GM12878 (cell line): ENCODE measurements around the gene TBC1D2B. TPM values are rescaled to one million over a fixed set of nuclear protein-coding genes. Genes with fewer than 3 reads are reported as not detected.
"Not testable (repeated sequence)": the region's sequence is repeated elsewhere in the genome, so short reads cannot be mapped to it uniquely, and the experiment has no call there.

Experiments
- ATAC-seq: fragments of 200-7000 bp; cut with Tn5 transposase; 3 replicates; pipeline ENCODE4 v1.9.1; 2020; ENCODE audit warnings: mild to moderate bottlenecking, moderate library complexity
- BruUV-seq: library from RNA; stranded (reverse); fragments of 400-500 nt; replicated peaks from 2 replicates; lab custom pipeline; 2021; lab: Mats Ljungman, UMichigan
- CTCF ChIA-PET: fragments of 300-600 bp; sonication (Branson Sonifier 250); formaldehyde crosslinking; extraction: SDS; loops from one replicate; lab custom pipeline; 2021; ENCODE audit warnings: inconsistent platforms; lab: Yijun Ruan, JAX
- POLR2A ChIA-PET: fragments of 350-600 bp; formaldehyde crosslinking; extraction: SDS; loops from one replicate; lab custom pipeline; 2021; ENCODE audit warnings: inconsistent platforms; lab: Charles Lee
- RAD21 ChIA-PET: fragments of 300-600 bp; sonication (Branson Sonifier 250); formaldehyde crosslinking; loops from one replicate; lab custom pipeline; 2023; ENCODE audit warnings: antibody characterized with exemption; ENCODE audit not compliant: unreplicated experiment; lab: Charles Lee
- SMC1A ChIA-PET: fragments of 300-600 bp; sonication (Branson Sonifier 250); formaldehyde crosslinking; loops from one replicate; lab custom pipeline; 2023; ENCODE audit not compliant: unreplicated experiment, uncharacterized antibody; lab: Charles Lee
- DNase-seq: peaks from one replicate; pipeline ENCODE4 v3.0.0-alpha.2; 2011; ENCODE audit warnings: low read depth, low spot score
- FAIRE-seq: peaks from 3 replicates; lab custom pipeline; 2011; peaks lifted over from hg19 to GRCh38; lab: Jason Lieb, UNC
- H2AFZ ChIP-seq: 2 replicates; pipeline ENCODE4 v1.6.0; 2011; ENCODE audit warnings: low read depth, low read length, control low read depth; ENCODE audit not compliant: control insufficient read depth
- H3K27ac ChIP-seq: 2 replicates; pipeline ENCODE4 v1.5.1; 2011; ENCODE audit warnings: control low read depth; ENCODE audit not compliant: control insufficient read depth, insufficient read depth
- H3K27me3 ChIP-seq, 2 experiments: replicated peaks in 1 of 2; 2 replicates each; pipeline versions ENCODE4 v1.6.0 to v1.6.1; 2011; ENCODE audit warnings: low read length in 1 of 2; ENCODE audit not compliant: control insufficient read depth in 2 of 2, insufficient read depth in 2 of 2
- H3K36me3 ChIP-seq, 2 experiments: 2 replicates each; pipeline ENCODE4 v1.5.1; 2011; ENCODE audit warnings: low read length in 1 of 2; ENCODE audit not compliant: control insufficient read depth in 2 of 2, insufficient read depth in 2 of 2
- H3K4me1 ChIP-seq: 2 replicates; pipeline ENCODE4 v1.6.1; 2011; ENCODE audit warnings: mild to moderate bottlenecking, low read length, moderate library complexity, mixed read lengths; ENCODE audit not compliant: control insufficient read depth, insufficient read depth
- H3K4me2 ChIP-seq: 2 replicates; pipeline ENCODE4 v1.6.0; 2011; ENCODE audit warnings: control low read depth; ENCODE audit not compliant: control insufficient read depth, insufficient read depth
- H3K4me3 ChIP-seq: fragments of 200-600 bp; sonication (generic); 2 replicates; pipeline ENCODE4 v1.5.1; 2016
- H3K79me2 ChIP-seq: 2 replicates; pipeline ENCODE4 v1.6.0; 2011; ENCODE audit warnings: low read length; ENCODE audit not compliant: control insufficient read depth, insufficient read depth
- H3K9ac ChIP-seq: 2 replicates; pipeline ENCODE4 v1.8.0; 2011; ENCODE audit warnings: low read length, control low read depth, mixed read lengths; ENCODE audit not compliant: control insufficient read depth, insufficient read depth
- H3K9me3 ChIP-seq: replicated peaks from 3 replicates; pipeline ENCODE4 v1.5.1; 2011; ENCODE audit warnings: mild to moderate bottlenecking, low read length; ENCODE audit not compliant: control insufficient read depth, insufficient read depth
- H4K20me1 ChIP-seq: 2 replicates; pipeline ENCODE4 v1.6.0; 2011; ENCODE audit not compliant: control insufficient read depth, insufficient read depth
- WGBS: methylation state at CpG from one replicate; pipeline ENCODE4 v1.1.6; 2016; ENCODE audit warnings: low lambda C conversion rate; ENCODE audit not compliant: insufficient replicate concordance, insufficient coverage; ENCODE audit errors: missing lambda C conversion rate; 5-methylcytosine and 5-hydroxymethylcytosine counted together
- in situ Hi-C: fragments of 300-500 bp; cut with MboI; formaldehyde crosslinking; loops from 9 replicates; pipeline ENCODE4 v1.14.3; 2018; ENCODE audit warnings: mixed read lengths
- intact Hi-C: fragments of 100-400 bp; cut with micrococcal nuclease; formaldehyde crosslinking; loops from one replicate; pipeline ENCODE4 v1.14.2; 2022; ENCODE audit not compliant: unreplicated experiment
- polyA plus RNA-seq, 11 experiments: library from polyadenylated mRNA; depleted of rRNA in 4 of 11; unstranded in 6 of 11; stranded (reverse) in 5 of 11; fragments of >200 nt; fragmentation: Nextera tagmentation in 4 of 11; fragmentation: Illumina TruSeq in 1 of 11; extraction: Ambion mirVana in 4 of 11; extraction: Trizol in 1 of 11; gene quantifications; 1 replicate in 1 of 11; 2 replicates in 10 of 11; pipeline versions ENCODE4 v1.2.1 to v1.2.3, GENCODE V29; 2011 to 2016; ENCODE audit warnings: inconsistent platforms in 2 of 11, missing spikeins in 2 of 11, low read depth in 1 of 11
- total RNA-seq, 4 experiments: library from RNA; depleted of rRNA in 3 of 4; stranded (reverse); fragments of >200 nt in 3 of 4; fragmentation: Illumina TruSeq in 1 of 4; extraction: Trizol in 1 of 4; gene quantifications; 2 replicates each; pipeline versions ENCODE4 v1.2.1 to v1.2.3, GENCODE V29; 2013 to 2021

TBC1D2B gene
- total and polyA plus RNA-seq, 10 of the 15 experiments (the other 5 are each of a cell fraction or from before 2014, with no cell fraction given), result 1.3 to 53.4 (median 19.4) TPM

DNA sequence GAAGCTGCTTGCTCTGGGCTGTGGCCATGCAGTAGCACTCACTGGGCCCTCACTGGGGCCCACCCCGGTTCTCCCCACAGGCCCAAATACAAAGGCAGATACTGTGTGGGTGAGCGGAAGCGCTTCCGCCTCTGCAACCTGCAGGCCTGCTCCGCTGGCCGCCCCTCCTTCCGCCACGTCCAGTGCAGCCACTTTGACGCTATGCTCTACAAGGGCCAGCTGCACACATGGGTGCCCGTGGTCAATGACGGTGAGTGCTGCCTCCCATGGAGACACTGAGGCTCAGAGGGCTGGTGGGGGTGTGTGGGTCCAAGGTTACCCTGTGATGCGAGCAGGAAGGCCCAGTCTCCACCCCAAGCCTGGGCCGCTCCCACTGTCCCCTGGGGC lies 98.8 kb downstream of the TBC1D2B start:
- RAD21 ChIA-PET, H3K9ac ChIP-seq, POLR2A ChIA-PET, DNase-seq, ATAC-seq, H3K4me1 ChIP-seq, SMC1A ChIA-PET, H3K79me2 ChIP-seq, H3K36me3 ChIP-seq, H3K27ac ChIP-seq, BruUV-seq, H3K4me3 ChIP-seq, H4K20me1 ChIP-seq, H3K4me2 ChIP-seq, H3K9me3 ChIP-seq, H3K27me3 ChIP-seq, FAIRE-seq, H2AFZ ChIP-seq, intact Hi-C loops: not testable (repeated sequence)
- in situ Hi-C loops, result loop anchor here (5.0 kb wide), 1 partner anchor 799 kb away; no protein-coding TSS in a partner anchor
- WGBS, result 36% methylated on average over 11 of the region's 13 CpGs
- CTCF ChIA-PET, result interaction anchor here (1.4 kb wide), 1 partner anchor 10 kb away, joined by 5 read pairs; no protein-coding TSS in a partner anchor

DNA sequence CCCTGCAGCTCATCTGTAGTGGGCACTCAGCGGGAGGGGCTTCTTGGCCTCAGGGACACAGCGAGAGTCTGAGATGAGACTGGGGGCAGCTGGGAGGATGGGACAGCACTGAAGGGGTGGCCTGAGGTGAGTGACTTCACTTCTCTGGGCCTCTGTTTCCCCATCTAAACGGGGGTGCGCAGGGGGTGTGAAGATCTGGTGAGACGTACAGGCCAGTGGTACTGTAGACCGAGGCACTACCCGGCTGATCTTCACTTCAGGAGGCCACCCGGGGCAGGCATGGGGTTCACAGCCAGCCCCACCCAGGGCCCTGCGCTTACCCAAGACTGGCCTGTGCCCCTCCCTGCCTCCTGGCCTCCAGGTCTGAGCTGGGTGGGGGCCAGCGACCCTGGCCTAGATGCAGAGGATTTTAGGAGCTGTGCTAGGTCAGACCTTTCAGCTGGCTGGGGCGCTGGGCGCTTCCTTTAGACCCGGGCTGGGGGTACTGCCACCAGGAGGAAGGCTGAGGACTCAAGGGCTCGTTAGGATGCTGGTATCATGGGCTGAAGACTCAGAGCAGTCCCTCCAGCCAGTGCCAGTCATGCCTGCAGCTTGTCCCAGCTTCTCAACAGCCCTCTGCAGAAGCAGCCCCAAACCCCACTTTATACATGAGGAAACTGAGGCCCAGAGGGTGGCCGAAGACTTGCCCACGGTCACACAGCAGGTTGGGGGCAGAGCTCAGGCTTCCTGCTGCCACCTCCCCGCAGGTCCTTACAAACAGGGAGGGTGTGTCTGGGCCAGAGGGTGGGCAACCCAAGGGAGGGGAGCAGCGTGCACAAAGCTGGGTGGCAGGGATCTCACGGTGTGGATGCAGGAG lies 99.4 kb downstream of the TBC1D2B start:
- H4K20me1 ChIP-seq, intact Hi-C loops, H3K4me1 ChIP-seq, SMC1A ChIA-PET, H3K27ac ChIP-seq, POLR2A ChIA-PET, ATAC-seq, H2AFZ ChIP-seq, H3K4me2 ChIP-seq, H3K27me3 ChIP-seq, H3K36me3 ChIP-seq, FAIRE-seq, BruUV-seq, DNase-seq, H3K9me3 ChIP-seq, RAD21 ChIA-PET, H3K9ac ChIP-seq, H3K79me2 ChIP-seq, H3K4me3 ChIP-seq: not testable (repeated sequence)
- in situ Hi-C loops, result loop anchor here (5.0 kb wide), 1 partner anchor 799 kb away; no protein-coding TSS in a partner anchor
- CTCF ChIA-PET, result interaction anchor here (1.4 kb wide), 1 partner anchor 10 kb away, joined by 5 read pairs; no protein-coding TSS in a partner anchor
- 56% methylated on average over 17 of the region's 19 CpGs for WGBS

DNA sequence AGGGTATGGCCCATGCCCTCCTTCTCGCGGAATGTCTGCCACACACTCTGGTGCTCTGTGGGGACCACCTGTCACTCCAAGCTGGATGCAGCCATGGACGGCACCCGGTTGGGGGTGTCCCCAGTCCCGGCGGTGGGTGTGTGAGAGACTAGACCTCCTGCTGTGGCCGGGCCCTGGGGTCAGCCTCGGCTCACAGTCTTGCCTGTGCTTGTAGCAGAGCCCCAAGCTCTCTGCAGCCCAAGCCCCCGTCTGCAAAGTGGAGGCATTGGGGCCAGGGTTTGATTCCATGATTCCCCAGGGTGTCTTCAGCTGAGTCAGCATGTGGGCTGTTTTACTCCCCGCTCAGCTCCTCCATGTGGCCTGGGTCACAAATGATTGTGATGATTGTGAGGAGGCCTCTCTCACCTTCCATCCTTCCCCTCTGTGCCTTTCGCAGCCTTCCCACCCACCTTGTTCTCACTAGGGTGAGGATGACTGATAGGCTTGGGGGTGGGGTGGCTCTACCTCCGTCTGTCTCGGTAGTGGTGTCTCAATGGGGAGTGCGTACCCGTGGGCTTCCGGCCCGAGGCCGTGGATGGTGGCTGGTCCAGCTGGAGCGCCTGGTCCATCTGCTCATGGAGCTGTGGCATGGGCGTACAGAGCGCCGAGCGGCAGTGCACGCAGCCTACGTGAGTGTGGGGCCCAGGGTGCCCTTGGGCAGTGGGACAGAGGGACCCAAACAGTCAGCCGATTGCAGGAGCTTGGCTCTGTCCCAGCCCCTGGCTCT lies 100.6 kb downstream of the TBC1D2B start:
- SMC1A ChIA-PET, FAIRE-seq, ATAC-seq, BruUV-seq, H4K20me1 ChIP-seq, H3K9me3 ChIP-seq, H3K79me2 ChIP-seq, H3K36me3 ChIP-seq, POLR2A ChIA-PET, H3K27ac ChIP-seq, H3K4me1 ChIP-seq, H3K4me3 ChIP-seq, H3K4me2 ChIP-seq, intact Hi-C loops, CTCF ChIA-PET, DNase-seq, RAD21 ChIA-PET, H2AFZ ChIP-seq, H3K27me3 ChIP-seq, H3K9ac ChIP-seq: not testable (repeated sequence)
- WGBS, result 44% methylated on average over 25 of the region's 26 CpGs
- in situ Hi-C loops, result loop anchor here (5.0 kb wide), 1 partner anchor 800 kb away; no protein-coding TSS in a partner anchor
